GM12878 (cell line): ENCODE results near the gene NRP1. TPM values are rescaled to one million over a fixed set of nuclear protein-coding genes. Genes with fewer than 3 reads are reported as not detected.

Experiments
- ATAC-seq: fragments of 200-7000 bp; cut with Tn5 transposase; 3 replicates; pipeline ENCODE4 v1.9.1; 2020; ENCODE audit warnings: mild to moderate bottlenecking, moderate library complexity
- BruUV-seq: library from RNA; stranded (reverse); fragments of 400-500 nt; replicated peaks from 2 replicates; lab custom pipeline; 2021; lab: Mats Ljungman, UMichigan
- CTCF ChIA-PET: fragments of 300-600 bp; sonication (Branson Sonifier 250); formaldehyde crosslinking; extraction: SDS; loops from one replicate; lab custom pipeline; 2021; ENCODE audit warnings: inconsistent platforms; lab: Yijun Ruan, JAX
- POLR2A ChIA-PET: fragments of 350-600 bp; formaldehyde crosslinking; extraction: SDS; loops from one replicate; lab custom pipeline; 2021; ENCODE audit warnings: inconsistent platforms; lab: Charles Lee
- RAD21 ChIA-PET: fragments of 300-600 bp; sonication (Branson Sonifier 250); formaldehyde crosslinking; loops from one replicate; lab custom pipeline; 2023; ENCODE audit warnings: antibody characterized with exemption; ENCODE audit not compliant: unreplicated experiment; lab: Charles Lee
- SMC1A ChIA-PET: fragments of 300-600 bp; sonication (Branson Sonifier 250); formaldehyde crosslinking; loops from one replicate; lab custom pipeline; 2023; ENCODE audit not compliant: unreplicated experiment, uncharacterized antibody; lab: Charles Lee
- DNase-seq: peaks from one replicate; pipeline ENCODE4 v3.0.0-alpha.2; 2011; ENCODE audit warnings: low read depth, low spot score
- FAIRE-seq: peaks from 3 replicates; lab custom pipeline; 2011; peaks lifted over from hg19 to GRCh38; lab: Jason Lieb, UNC
- H2AFZ ChIP-seq: 2 replicates; pipeline ENCODE4 v1.6.0; 2011; ENCODE audit warnings: low read depth, low read length, control low read depth; ENCODE audit not compliant: control insufficient read depth
- H3K27ac ChIP-seq: 2 replicates; pipeline ENCODE4 v1.5.1; 2011; ENCODE audit warnings: control low read depth; ENCODE audit not compliant: control insufficient read depth, insufficient read depth
- H3K27me3 ChIP-seq, 2 experiments: replicated peaks in 1 of 2; 2 replicates each; pipeline versions ENCODE4 v1.6.0 to v1.6.1; 2011; ENCODE audit warnings: low read length in 1 of 2; ENCODE audit not compliant: control insufficient read depth in 2 of 2, insufficient read depth in 2 of 2
- H3K36me3 ChIP-seq, 2 experiments: 2 replicates each; pipeline ENCODE4 v1.5.1; 2011; ENCODE audit warnings: low read length in 1 of 2; ENCODE audit not compliant: control insufficient read depth in 2 of 2, insufficient read depth in 2 of 2
- H3K4me1 ChIP-seq: 2 replicates; pipeline ENCODE4 v1.6.1; 2011; ENCODE audit warnings: mild to moderate bottlenecking, low read length, moderate library complexity, mixed read lengths; ENCODE audit not compliant: control insufficient read depth, insufficient read depth
- H3K4me2 ChIP-seq: 2 replicates; pipeline ENCODE4 v1.6.0; 2011; ENCODE audit warnings: control low read depth; ENCODE audit not compliant: control insufficient read depth, insufficient read depth
- H3K4me3 ChIP-seq: fragments of 200-600 bp; sonication (generic); 2 replicates; pipeline ENCODE4 v1.5.1; 2016
- H3K79me2 ChIP-seq: 2 replicates; pipeline ENCODE4 v1.6.0; 2011; ENCODE audit warnings: low read length; ENCODE audit not compliant: control insufficient read depth, insufficient read depth
- H3K9ac ChIP-seq: 2 replicates; pipeline ENCODE4 v1.8.0; 2011; ENCODE audit warnings: low read length, control low read depth, mixed read lengths; ENCODE audit not compliant: control insufficient read depth, insufficient read depth
- H3K9me3 ChIP-seq: replicated peaks from 3 replicates; pipeline ENCODE4 v1.5.1; 2011; ENCODE audit warnings: mild to moderate bottlenecking, low read length; ENCODE audit not compliant: control insufficient read depth, insufficient read depth
- H4K20me1 ChIP-seq: 2 replicates; pipeline ENCODE4 v1.6.0; 2011; ENCODE audit not compliant: control insufficient read depth, insufficient read depth
- ELK1 ChIP-seq: IDR thresholded peaks from 2 replicates; pipeline ENCODE4 v1.6.1; 2012; ENCODE audit warnings: low read depth, low read length, improper control_type of control experiment
- LARP7 ChIP-seq: fragments of 450-650 bp; IDR thresholded peaks from 2 replicates; pipeline ENCODE4 v1.6.1; 2017; ENCODE audit warnings: mild to moderate bottlenecking
- MAX ChIP-seq: IDR thresholded peaks from 2 replicates; pipeline ENCODE4 v1.6.1; 2012; ENCODE audit warnings: low read depth, low read length, improper control_type of control experiment
- MYC ChIP-seq: IDR thresholded peaks from 2 replicates; pipeline ENCODE4 v1.6.1; 2011; ENCODE audit warnings: mild to moderate bottlenecking, low read length, moderate library complexity, inconsistent platforms; ENCODE audit not compliant: insufficient read depth, insufficient replicate concordance, insufficient read length, severe bottlenecking
- PKNOX1 ChIP-seq: fragments of 450-650 bp; IDR thresholded peaks from 2 replicates; pipeline ENCODE4 v1.6.1; 2016; ENCODE audit warnings: mild to moderate bottlenecking
- WRNIP1 ChIP-seq: IDR thresholded peaks from 2 replicates; pipeline ENCODE4 v1.6.1; 2011; ENCODE audit warnings: low read depth, low read length, improper control_type of control experiment, borderline replicate concordance
- ZBTB33 ChIP-seq: fragments of 450-650 bp; IDR thresholded peaks from 2 replicates; pipeline ENCODE4 v1.6.1; 2017; ENCODE audit warnings: mild to moderate bottlenecking
- WGBS: methylation state at CpG from one replicate; pipeline ENCODE4 v1.1.6; 2016; ENCODE audit warnings: low lambda C conversion rate; ENCODE audit not compliant: insufficient replicate concordance, insufficient coverage; ENCODE audit errors: missing lambda C conversion rate; 5-methylcytosine and 5-hydroxymethylcytosine counted together
- in situ Hi-C: fragments of 300-500 bp; cut with MboI; formaldehyde crosslinking; loops from 9 replicates; pipeline ENCODE4 v1.14.3; 2018; ENCODE audit warnings: mixed read lengths
- intact Hi-C: fragments of 100-400 bp; cut with micrococcal nuclease; formaldehyde crosslinking; loops from one replicate; pipeline ENCODE4 v1.14.2; 2022; ENCODE audit not compliant: unreplicated experiment
- polyA plus RNA-seq, 11 experiments: library from polyadenylated mRNA; depleted of rRNA in 4 of 11; unstranded in 6 of 11; stranded (reverse) in 5 of 11; fragments of >200 nt; fragmentation: Nextera tagmentation in 4 of 11; fragmentation: Illumina TruSeq in 1 of 11; extraction: Ambion mirVana in 4 of 11; extraction: Trizol in 1 of 11; gene quantifications; 1 replicate in 1 of 11; 2 replicates in 10 of 11; pipeline versions ENCODE4 v1.2.1 to v1.2.3, GENCODE V29; 2011 to 2016; ENCODE audit warnings: inconsistent platforms in 2 of 11, missing spikeins in 2 of 11, low read depth in 1 of 11
- total RNA-seq, 4 experiments: library from RNA; depleted of rRNA in 3 of 4; stranded (reverse); fragments of >200 nt in 3 of 4; fragmentation: Illumina TruSeq in 1 of 4; extraction: Trizol in 1 of 4; gene quantifications; 2 replicates each; pipeline versions ENCODE4 v1.2.1 to v1.2.3, GENCODE V29; 2013 to 2021

NRP1 gene
- total and polyA plus RNA-seq, 10 of the 15 experiments (the other 5 are each of a cell fraction or from before 2014, with no cell fraction given) = 0.11 to 12.1 (median 0.52) TPM

- H3K4me2 ChIP-seq = no peak overlapping the region
- ChIA-PET RAD21 (no interaction called here), POLR2A (no interaction called here), CTCF (no interaction called here), SMC1A (no interaction called here)
- no peak for ATAC-seq
- H3K79me2 ChIP-seq = no peaks in the 10 kb centered on the region
- WGBS = 19% methylated on average over 2 of the region's 2 CpGs
- no TSS peak for BruUV-seq
- no peaks in the 10 kb centered on the region for H3K27me3 ChIP-seq
- H3K4me1 ChIP-seq = no peaks in the 10 kb centered on the region
- no peak overlapping the region for H3K4me3 ChIP-seq
- FAIRE-seq = no peak
- no peak for DNase-seq
- no peak overlapping the region for H3K27ac ChIP-seq
- H2AFZ ChIP-seq = no peak overlapping the region
- H3K9ac ChIP-seq = no peak overlapping the region
- intact Hi-C loops = no loop called here
- TF ChIP-seq MYC (no peak), MAX (no peak), WRNIP1 (no peak), LARP7 (no peak), PKNOX1 (no peak)
- no peaks in the 10 kb centered on the region for H4K20me1 ChIP-seq
- in situ Hi-C loops = no loop called here
- H3K9me3 ChIP-seq = no peaks in the 10 kb centered on the region
- no peaks in the 10 kb centered on the region for H3K36me3 ChIP-seq
Observed at GRCh38 chr10:33229949-33230267, 104.6 kb downstream of the NRP1 start.

GRCh38 chr10:33229252-33229948, 105.1 kb downstream of the NRP1 start:
- FAIRE-seq (no peak), ATAC-seq (no peak), DNase-seq (no peak)
- H3K9me3 ChIP-seq = no peaks in the 10 kb centered on the region
- no peaks in the 10 kb centered on the region for H3K27me3 ChIP-seq
- ChIA-PET POLR2A (no interaction called here), SMC1A (no interaction called here), RAD21 (no interaction called here), CTCF (no interaction called here)
- intact Hi-C loops (no loop called here), in situ Hi-C loops (no loop called here)
- TF ChIP-seq ZBTB33 = no peak
- no peak for TF ChIP-seq ELK1
- no TSS peak for BruUV-seq
- 29% methylated on average over 3 of the region's 3 CpGs for WGBS
- no peaks in the 10 kb centered on the region for H3K36me3 ChIP-seq
- H3K4me2 ChIP-seq = no peak overlapping the region
- H3K4me3 ChIP-seq = no peak overlapping the region
- no peak overlapping the region for H2AFZ ChIP-seq
- H3K27ac ChIP-seq = no peak overlapping the region
- H3K79me2 ChIP-seq = no peaks in the 10 kb centered on the region
- H3K9ac ChIP-seq = no peak overlapping the region
- no peaks in the 10 kb centered on the region for H3K4me1 ChIP-seq
- no peaks in the 10 kb centered on the region for H4K20me1 ChIP-seq
